Effector CD8-positive, alpha-beta T cell (primary cell): Measurements from ENCODE around the gene CBFA2T3.
"Not testable (repeated sequence)": the region's sequence is repeated elsewhere in the genome, so short reads cannot be mapped to it uniquely, and the experiment has no call there.

Experiments used
- DNase-seq: peaks from one replicate; lab custom pipeline; 2025; lab: John Stamatoyannopoulos, UW

CBFA2T3 gene

GRCh38 chr16:88909431-88910210 is 67.4 kb downstream of the CBFA2T3 start:
- no peak for DNase-seq

GRCh38 chr16:88908307-88908706 is 68.7 kb downstream of the CBFA2T3 start:
- DNase-seq, result no peak

- no peak for DNase-seq
These were observed 69.2 kb downstream of the CBFA2T3 start for GRCh38 chr16:88907768-88908167.

- DNase-seq, result no peak
These were observed 70.4 kb downstream of the CBFA2T3 start for GRCh38 chr16:88906535-88907105.

GRCh38 chr16:88906020-88906419 is 71.0 kb downstream of the CBFA2T3 start:
- no peak for DNase-seq

GRCh38 chr16:88905563-88905962 is 71.4 kb downstream of the CBFA2T3 start:
- DNase-seq, result no peak

GRCh38 chr16:88904676-88905365 is 72.2 kb downstream of the CBFA2T3 start:
- DNase-seq, result no peak

GRCh38 chr16:88903267-88903666 is 73.7 kb downstream of the CBFA2T3 start:
- no peak for DNase-seq

- DNase-seq, result no peak
These were observed 74.3 kb downstream of the CBFA2T3 start for GRCh38 chr16:88902744-88903143.

- DNase-seq, result no peak
These were observed 75.2 kb downstream of the CBFA2T3 start for GRCh38 chr16:88901718-88902337.

- no peak for DNase-seq
These were observed 76.3 kb downstream of the CBFA2T3 start for GRCh38 chr16:88900662-88901052.

GRCh38 chr16:88899901-88900661 is 76.9 kb downstream of the CBFA2T3 start:
- no peak for DNase-seq

GRCh38 chr16:88897696-88898425 is 79.1 kb downstream of the CBFA2T3 start:
- DNase-seq, result no peak

- no peak for DNase-seq
These were observed 80.6 kb downstream of the CBFA2T3 start for GRCh38 chr16:88896238-88897070.

- no peak for DNase-seq
These were observed 81.7 kb downstream of the CBFA2T3 start for GRCh38 chr16:88895335-88895734.

- DNase-seq, result no peak
These were observed 82.2 kb downstream of the CBFA2T3 start for GRCh38 chr16:88894681-88895300.

GRCh38 chr16:88894266-88894665 is 82.7 kb downstream of the CBFA2T3 start:
- not testable (repeated sequence) for DNase-seq

GRCh38 chr16:88893127-88893968 is 83.7 kb downstream of the CBFA2T3 start:
- no peak for DNase-seq

- no peak for DNase-seq
These were observed 84.9 kb downstream of the CBFA2T3 start for GRCh38 chr16:88892065-88892464.
